Activated CD4-positive, alpha-beta T cell treated with anti-CD3 and anti-CD28 coated beads, Interleukin-2, Interleukin-6, amounts not matched to agents 100 ng/mL and 50 ng/mL, durations not matched to agents 16 hours and 8 hours (primary cell): ENCODE measurements around the gene C9orf78.
"Not testable (repeated sequence)": the region's sequence is repeated elsewhere in the genome, so short reads cannot be mapped to it uniquely, and the experiment has no call there.

ENCODE experiments used
- DNase-seq: peaks from one replicate; pipeline ENCODE4 v3.0.0-alpha.2; 2020

C9orf78 gene

GRCh38 chr9:129809346-129809745 lies 25.7 kb downstream of the C9orf78 start:
- no peak for DNase-seq

DNA sequence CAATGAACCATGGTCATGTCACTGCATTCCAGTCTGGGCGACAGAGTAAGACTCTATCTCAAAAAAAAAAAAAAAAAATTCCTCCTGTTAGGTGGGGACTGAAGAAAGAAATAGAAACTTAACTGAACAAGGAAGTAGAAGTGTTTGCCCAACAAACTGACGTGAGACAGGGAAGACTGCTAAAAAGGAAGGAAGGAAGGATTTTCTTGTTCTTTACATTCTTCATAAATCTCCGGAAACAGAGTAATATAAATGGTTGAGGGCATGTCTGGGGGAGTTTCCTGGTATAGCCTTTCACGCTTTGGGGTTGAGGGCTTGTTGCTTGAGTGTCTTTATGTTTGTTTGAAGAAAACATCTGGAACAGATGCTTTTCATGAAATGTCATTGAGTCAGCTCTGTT lies 29.0 kb downstream of the C9orf78 start:
- DNase-seq, result no peak

DNA sequence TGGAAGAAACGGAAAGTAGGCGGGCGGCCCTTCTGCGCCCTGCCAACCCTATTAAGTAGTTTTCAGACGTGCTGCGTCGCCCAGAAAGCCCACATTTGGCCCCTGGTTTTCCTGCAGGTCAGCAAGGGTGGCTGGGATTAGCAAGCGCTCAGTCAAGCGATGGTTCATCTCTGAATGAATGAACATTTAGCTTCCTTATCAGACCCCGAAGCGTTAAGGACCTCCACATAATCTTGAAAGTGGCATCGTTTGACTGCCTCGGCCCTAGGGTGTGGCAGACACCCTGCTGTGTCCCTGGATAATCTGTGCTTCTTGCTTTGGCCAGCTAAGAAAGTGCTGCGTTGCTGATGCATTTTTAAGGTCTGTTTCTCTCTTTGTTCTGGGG lies 31.4 kb downstream of the C9orf78 start:
- DNase-seq, result no peak

DNA sequence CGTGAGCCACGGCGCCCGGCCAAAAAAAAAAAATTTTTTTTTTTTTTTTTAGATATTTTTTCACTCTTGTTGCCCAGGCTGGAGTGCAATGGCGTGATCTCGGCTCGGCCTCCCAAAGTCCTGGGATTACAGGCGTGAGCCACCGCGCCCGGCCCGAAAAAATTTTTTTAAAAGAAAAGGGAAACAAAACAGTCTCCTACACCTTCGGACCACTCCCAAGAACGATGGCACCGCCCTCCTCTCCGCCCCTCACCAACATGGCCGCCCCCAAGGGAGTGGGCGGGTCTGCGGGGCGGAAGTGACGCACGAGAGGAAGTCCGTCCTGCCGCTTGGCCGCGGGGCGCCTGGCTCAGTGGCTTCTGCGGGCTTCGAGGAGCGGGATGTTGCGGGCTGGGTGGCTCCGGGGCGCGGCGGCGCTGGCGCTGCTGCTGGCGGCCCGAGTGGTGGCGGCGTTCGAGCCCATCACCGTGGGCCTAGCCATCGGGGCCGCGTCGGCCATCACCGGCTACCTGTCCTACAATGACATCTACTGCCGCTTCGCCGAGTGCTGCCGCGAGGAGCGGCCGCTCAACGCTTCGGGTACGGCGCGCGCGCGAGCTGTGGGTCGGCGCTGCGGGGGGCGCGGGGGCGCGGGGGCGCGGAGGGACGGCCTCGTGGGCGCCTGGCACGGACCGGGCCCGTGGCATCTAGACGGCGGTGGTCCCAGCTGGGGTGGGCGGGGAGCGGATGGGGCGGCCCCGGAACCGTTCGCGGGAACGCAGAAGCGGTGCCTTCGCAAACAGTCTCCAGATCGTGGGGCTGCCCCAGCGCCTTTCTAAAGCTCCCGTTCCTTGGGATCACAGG lies 32.0 kb downstream of the C9orf78 start, which contains the start of gene TOR1B:
TSS of gene TOR1B (plus strand) at position 352 of the 843 bp plus-strand sequence. CDS start at position 381, 29 bp downstream.
- DNase-seq, result peak; percentile 96

- no peak for DNase-seq
Observed at GRCh38 chr9:129801504-129801903, 33.6 kb downstream of the C9orf78 start.

DNA sequence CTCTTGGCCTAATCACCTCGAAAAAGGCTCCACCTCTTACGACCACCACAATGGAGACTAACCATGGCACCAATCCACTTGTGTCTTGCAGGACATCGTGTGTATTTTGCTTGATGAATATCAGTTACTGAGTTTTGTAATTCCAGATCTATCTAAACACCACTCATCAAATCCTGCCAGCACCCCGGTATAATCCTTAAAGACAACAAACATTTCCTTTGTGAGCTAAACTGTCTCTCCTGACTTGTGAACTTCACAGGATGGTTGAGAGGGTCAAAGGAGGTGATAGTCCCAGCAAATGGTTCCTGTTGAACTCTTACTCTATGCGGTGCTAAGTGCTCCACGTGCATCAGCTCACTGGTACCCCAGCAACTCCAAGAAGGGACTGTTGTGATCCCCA lies 36.1 kb downstream of the C9orf78 start:
- no peak for DNase-seq

GRCh38 chr9:129796029-129796428 lies 39.0 kb downstream of the C9orf78 start:
- DNase-seq, result not testable (repeated sequence)

DNA sequence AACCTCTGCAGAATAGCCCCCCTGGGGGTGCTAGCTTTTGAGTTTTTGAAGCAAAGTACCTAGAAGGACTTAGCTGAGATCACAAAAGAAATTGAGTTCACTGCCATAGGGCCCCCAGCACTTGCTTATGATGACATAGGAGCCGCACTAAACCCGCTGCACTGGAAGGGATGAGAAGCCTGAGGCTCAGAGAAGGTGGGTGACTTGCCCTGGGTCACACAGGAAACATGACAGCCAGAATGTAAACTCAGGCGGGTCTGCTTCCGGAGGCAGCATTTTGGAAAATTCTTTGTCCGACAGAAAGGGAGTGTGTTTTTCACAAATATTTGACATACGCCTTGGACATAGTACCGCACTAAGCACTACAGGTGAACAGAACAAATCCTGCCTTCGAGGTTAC lies 40.5 kb downstream of the C9orf78 start:
- no peak for DNase-seq

DNA sequence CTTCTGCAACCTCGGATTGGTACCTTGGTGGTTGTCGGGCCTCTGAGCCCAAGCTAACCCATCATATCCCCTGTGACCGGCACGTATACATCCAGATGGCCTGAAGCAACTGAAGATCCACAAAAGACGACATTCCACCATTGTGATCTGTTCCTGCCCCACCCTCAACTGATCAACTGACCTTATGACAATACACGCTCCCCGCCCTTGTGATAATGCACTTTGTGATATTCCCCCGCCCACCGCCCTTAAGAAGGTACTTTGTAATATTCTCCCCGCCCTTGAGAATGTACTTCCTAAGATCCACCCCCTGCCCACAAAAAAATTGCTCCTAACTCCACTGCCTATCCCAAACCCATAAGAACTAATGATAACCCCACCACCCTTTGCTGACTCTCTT lies 48.6 kb downstream of the C9orf78 start:
- no peak for DNase-seq

DNA sequence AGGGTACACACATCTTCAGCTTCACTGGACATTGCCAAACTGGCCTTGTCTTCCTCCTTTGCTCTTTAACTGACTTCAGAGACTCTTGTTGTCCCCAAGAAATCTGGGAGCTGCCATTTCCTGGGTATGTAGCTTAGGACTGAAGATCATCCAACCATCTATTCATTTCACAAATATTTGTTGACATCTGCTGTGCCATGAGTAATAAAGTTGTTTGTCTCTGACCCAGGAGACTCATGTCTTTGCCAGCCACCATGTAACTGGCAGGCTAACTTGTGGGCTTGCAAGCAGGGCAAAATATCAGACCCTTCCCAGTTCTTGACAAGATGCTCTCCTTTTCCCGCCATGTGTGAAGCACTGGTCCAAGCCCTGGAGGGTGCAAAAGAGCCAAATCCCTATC lies 49.2 kb downstream of the C9orf78 start:
- no peak for DNase-seq

GRCh38 chr9:129784970-129785369 lies 50.1 kb downstream of the C9orf78 start:
- DNase-seq, result not testable (repeated sequence)

DNA sequence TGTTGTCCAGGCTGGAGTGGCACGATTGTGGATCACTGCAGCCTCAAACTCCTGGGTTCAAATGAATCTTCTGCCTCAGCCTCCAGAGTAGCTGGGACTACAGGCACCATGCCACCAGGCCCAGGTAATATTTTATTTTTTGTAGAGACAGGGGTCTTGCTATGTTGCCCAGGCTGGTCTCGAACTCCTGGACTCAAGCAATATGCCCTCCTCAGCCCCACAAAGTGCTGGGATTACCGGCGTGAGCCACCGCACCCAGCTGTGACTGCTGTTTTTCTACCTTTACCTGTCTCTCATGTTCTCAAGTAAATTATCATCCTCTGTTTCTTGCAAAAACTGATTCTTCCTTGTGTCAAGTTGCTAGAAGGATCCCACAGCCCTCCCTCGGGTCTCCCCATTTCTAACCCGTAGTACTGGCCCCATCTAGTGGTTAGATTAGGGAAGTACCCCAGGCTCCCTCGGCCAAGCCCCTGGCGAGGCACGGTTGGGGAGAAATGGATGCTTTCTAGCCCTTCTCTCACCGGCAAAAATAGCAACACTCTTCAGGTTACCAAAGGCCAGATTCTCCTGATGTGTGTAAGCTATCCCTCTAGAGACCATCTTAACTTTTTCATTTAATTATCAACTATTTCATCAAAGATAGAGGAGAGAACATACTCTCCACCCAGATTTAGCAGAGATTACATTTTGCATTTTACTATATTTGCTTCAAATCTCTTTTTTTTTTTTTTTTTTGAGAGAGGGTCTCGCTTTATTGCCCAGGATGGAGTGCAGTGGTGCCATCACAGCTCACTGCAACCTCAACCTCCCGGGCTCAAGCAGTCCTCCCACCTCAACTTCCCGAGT lies 51.3 kb downstream of the C9orf78 start:
- DNase-seq, result peak; percentile 86

DNA sequence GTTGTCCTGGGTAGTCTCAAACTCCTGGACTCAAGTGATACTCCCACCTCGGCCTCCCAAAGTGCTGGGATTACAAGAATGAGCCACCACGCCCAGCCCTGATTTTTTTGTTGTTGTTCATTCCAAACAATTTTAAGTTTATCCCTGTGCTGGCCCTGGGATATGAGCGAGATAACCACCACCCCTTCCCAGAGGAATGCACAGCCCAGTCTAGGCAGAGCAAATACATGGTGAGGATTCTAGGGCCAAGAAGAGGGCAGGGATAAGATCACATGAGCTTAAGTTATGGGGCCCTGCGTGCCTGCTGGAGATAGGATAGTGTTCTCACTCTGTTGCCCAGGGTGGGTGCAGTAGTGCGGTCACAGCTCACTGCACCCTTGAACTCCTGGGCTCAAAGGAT lies 53.1 kb downstream of the C9orf78 start:
- DNase-seq, result no peak

DNA sequence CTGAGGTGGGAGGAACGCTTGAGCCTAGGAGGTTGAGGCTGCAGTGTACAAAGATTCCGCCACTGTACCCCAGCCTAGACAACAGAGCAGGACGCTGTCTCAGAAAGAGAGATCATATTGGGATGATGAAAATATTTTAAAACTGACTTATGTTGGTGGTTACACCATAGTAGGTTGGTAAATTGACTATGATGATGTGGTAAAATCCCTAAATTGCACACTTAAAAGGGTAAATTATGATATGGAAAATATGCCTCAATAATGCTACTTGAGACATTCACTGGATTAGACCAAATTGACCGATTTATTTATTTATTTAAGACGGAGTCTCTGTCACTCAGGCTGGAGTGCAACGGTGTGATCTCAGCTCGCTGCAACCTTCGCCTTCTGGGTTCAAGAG lies 53.9 kb downstream of the C9orf78 start:
- DNase-seq, result no peak

DNA sequence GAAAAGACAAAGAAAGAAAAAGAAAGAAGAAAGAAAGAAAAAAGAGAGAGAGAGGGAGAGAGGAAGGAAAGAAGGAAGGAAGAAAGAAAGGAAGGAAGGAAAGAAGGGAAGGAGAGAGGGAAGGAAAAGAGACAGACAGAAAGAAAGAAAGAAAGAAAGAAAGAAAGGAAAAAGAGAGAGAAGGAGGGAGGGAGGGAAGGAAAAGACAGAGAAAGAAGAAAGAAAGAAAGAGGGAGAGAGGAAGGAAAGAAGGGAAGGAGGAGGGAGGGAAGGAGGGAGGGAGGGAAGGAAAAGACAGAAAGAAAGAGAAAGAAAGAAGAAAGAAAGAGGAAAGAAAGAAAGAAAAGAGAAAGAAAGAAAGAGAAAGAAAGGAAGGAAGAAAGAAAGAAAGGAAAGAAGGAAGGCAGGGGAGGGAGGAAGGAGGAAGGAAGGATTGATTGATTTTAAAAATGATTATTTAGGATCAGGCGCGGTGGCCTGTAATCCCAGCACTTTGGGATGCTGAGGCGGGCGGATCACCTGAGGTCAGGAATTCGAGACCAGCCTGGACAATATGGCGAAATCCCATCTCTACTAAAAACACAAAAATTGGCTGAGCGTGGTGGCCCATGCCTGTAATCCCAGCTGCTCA lies 55.4 kb downstream of the C9orf78 start:
- no peak for DNase-seq

DNA sequence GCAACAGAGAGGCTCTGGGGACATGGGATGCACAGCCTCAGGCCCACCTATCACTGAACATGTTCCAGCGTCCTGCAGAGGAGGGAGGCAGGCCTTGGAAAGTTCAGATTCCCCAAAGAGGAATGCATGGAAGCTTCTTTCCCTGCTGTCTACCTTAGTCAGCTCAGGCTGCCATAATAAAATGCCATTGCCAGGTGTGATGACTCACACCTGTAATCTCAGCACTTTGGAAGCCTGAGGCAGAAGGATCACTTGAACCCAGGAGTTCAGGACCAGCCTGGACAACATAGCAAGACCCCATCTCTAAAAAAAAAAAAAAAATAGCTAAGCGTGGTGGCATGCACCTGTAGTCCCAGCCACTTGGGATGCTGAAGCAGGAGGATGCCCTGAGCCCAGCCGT lies 56.6 kb downstream of the C9orf78 start:
- no peak for DNase-seq

DNA sequence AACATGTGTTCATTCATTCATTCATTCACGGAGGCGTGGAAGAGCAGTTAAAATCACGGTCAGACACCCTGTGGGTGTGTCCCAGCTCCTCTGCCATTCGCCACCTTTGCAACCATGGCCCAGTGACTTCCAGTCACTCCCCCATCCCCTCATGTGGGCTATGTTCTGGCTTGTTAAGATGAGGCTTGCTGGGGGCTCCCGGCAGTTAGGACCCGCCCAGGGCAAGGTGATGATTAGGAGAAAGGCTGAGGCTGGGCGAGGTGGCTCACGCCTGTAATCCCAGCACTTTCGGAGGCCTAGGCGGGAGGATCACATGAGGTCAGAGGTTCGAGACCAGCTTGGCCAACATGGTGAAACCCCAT lies 57.3 kb downstream of the C9orf78 start:
- no peak for DNase-seq
